WTC11 (cell line): ENCODE measurements around the gene SEMA6B. TPM values are rescaled to one million over a fixed set of nuclear protein-coding genes. Genes with fewer than 3 reads are reported as not detected.

Source experiments
- ATAC-seq: fragments of 200-7000 bp; cut with Tn5 transposase; 2 replicates; pipeline ENCODE4 v1.10.0; 2021; ENCODE audit warnings: mild to moderate bottlenecking, moderate library complexity
- CTCF ChIA-PET: fragments of 300-600 bp; sonication (Branson Sonifier 250); formaldehyde crosslinking; loops from one replicate; lab custom pipeline; 2021; ENCODE audit warnings: antibody characterized with exemption; lab: Charles Lee
- POLR2A ChIA-PET: fragments of 350-600 bp; sonication (Branson Sonifier 250); formaldehyde crosslinking; loops from one replicate; lab custom pipeline; 2021; ENCODE audit warnings: antibody characterized with exemption; lab: Charles Lee
- DNase-seq: peaks from one replicate; pipeline ENCODE4 v3.0.0; 2021; ENCODE audit warnings: low spot score
- H3K27ac Mint-ChIP-seq: 2 replicates; pipeline ENCODE4 v1.8.0; 2021; ENCODE audit warnings: mixed read lengths
- H3K27me3 Mint-ChIP-seq: 2 replicates; pipeline ENCODE4 v1.8.0; 2021; ENCODE audit warnings: low read depth, mild to moderate bottlenecking, moderate library complexity, mixed read lengths
- H3K36me3 Mint-ChIP-seq: 2 replicates; pipeline ENCODE4 v1.8.0; 2021; ENCODE audit warnings: mixed read lengths
- H3K4me1 Mint-ChIP-seq: 2 replicates; pipeline ENCODE4 v1.8.0; 2022; ENCODE audit warnings: mixed read lengths
- H3K4me3 Mint-ChIP-seq: 2 replicates; pipeline ENCODE4 v1.8.0; 2021; ENCODE audit warnings: mild to moderate bottlenecking, moderate library complexity, mixed read lengths
- H3K9me3 Mint-ChIP-seq: 2 replicates; pipeline ENCODE4 v1.8.0; 2021; ENCODE audit warnings: mixed read lengths
- CREB1 ChIP-seq: sonication (generic); formaldehyde crosslinking; IDR thresholded peaks from 2 replicates; pipeline ENCODE4 v1.8.0; 2023; ENCODE audit warnings: mild to moderate bottlenecking, missing genetic modification reagents
- EMX1 ChIP-seq: fragments of 250-450 bp; sonication (Bioruptor Pico); IDR thresholded peaks from 2 replicates; pipeline ENCODE4 v1.8.0; 2021; ENCODE audit warnings: mild to moderate bottlenecking
- JAZF1 ChIP-seq: fragments of 250-450 bp; sonication (Bioruptor Pico); IDR thresholded peaks from 2 replicates; pipeline ENCODE4 v1.9.0; 2021; ENCODE audit warnings: moderate library complexity, mild to moderate bottlenecking, inconsistent platforms
- NFATC4 ChIP-seq: fragments of 250-450 bp; sonication (Bioruptor Pico); IDR thresholded peaks from 2 replicates; pipeline ENCODE4 v1.9.0; 2021; ENCODE audit warnings: mild to moderate bottlenecking
- OVOL2 ChIP-seq: fragments of 250-450 bp; sonication (Bioruptor Pico); IDR thresholded peaks from 2 replicates; pipeline ENCODE4 v1.9.0; 2021; ENCODE audit warnings: mild to moderate bottlenecking, borderline replicate concordance
- RELA ChIP-seq: sonication (generic); formaldehyde crosslinking; IDR thresholded peaks from 2 replicates; pipeline ENCODE4 v1.8.1; 2022; ENCODE audit warnings: missing genetic modification reagents, mild to moderate bottlenecking, borderline replicate concordance
- RORB ChIP-seq: fragments of 250-450 bp; sonication (Bioruptor Pico); IDR thresholded peaks from 2 replicates; pipeline ENCODE4 v1.9.0; 2021; ENCODE audit warnings: mild to moderate bottlenecking
- SP1 ChIP-seq: sonication (generic); formaldehyde crosslinking; conservative IDR thresholded peaks from 2 replicates; pipeline ENCODE4 v1.8.1; 2022; ENCODE audit warnings: missing genetic modification reagents
- TEAD1 ChIP-seq: sonication (generic); formaldehyde crosslinking; IDR thresholded peaks from 2 replicates; pipeline ENCODE4 v1.8.0; 2022; ENCODE audit warnings: mild to moderate bottlenecking, missing genetic modification reagents
- TEAD4 ChIP-seq: sonication (generic); formaldehyde crosslinking; IDR thresholded peaks from 2 replicates; pipeline ENCODE4 v1.8.0; 2022; ENCODE audit warnings: mild to moderate bottlenecking, missing genetic modification reagents
- TP53 ChIP-seq: sonication (generic); formaldehyde crosslinking; IDR thresholded peaks from 2 replicates; pipeline ENCODE4 v1.8.1; 2023; ENCODE audit warnings: mild to moderate bottlenecking, missing genetic modification reagents
- total RNA-seq: library from RNA; stranded (reverse); gene quantifications from 3 replicates; pipeline ENCODE4 v1.2.3, GENCODE V29; 2021
- TF ChIP-seq, protein P1 (sequence below): sonication (generic); formaldehyde crosslinking; IDR thresholded peaks from 2 replicates; pipeline ENCODE4 v1.8.0; 2023; ENCODE audit warnings: missing genetic modification reagents
- TF ChIP-seq, protein P2 (sequence below): fragments of 250-450 bp; sonication (Bioruptor Pico); IDR thresholded peaks from 2 replicates; pipeline ENCODE4 v2.1.2; 2022; ENCODE audit warnings: mild to moderate bottlenecking, moderate library complexity
- TF ChIP-seq, protein P3 (sequence below): sonication (generic); formaldehyde crosslinking; IDR thresholded peaks from 2 replicates; pipeline ENCODE4 v1.8.1; 2023; ENCODE audit warnings: mild to moderate bottlenecking, missing genetic modification reagents, moderate library complexity
- TF ChIP-seq, protein P4 (sequence below): sonication (generic); formaldehyde crosslinking; IDR thresholded peaks from 2 replicates; pipeline ENCODE4 v1.8.0; 2023; ENCODE audit warnings: missing genetic modification reagents, mild to moderate bottlenecking, borderline replicate concordance
- TF ChIP-seq, protein P5 (sequence below): sonication (generic); formaldehyde crosslinking; IDR thresholded peaks from 2 replicates; pipeline ENCODE4 v1.8.0; 2022; ENCODE audit warnings: mild to moderate bottlenecking, missing genetic modification reagents
- TF ChIP-seq, protein P6 (sequence below): sonication (generic); formaldehyde crosslinking; IDR thresholded peaks from 2 replicates; pipeline ENCODE4 v1.8.1; 2023; ENCODE audit warnings: mild to moderate bottlenecking, missing genetic modification reagents
- TF ChIP-seq, protein P7 (sequence below): sonication (generic); formaldehyde crosslinking; IDR thresholded peaks from 2 replicates; pipeline ENCODE4 v1.8.0; 2022; ENCODE audit warnings: mild to moderate bottlenecking, missing genetic modification reagents

Gene SEMA6B
- total RNA-seq, 1 experiment from 2014 or later = 45.1 TPM

DNA sequence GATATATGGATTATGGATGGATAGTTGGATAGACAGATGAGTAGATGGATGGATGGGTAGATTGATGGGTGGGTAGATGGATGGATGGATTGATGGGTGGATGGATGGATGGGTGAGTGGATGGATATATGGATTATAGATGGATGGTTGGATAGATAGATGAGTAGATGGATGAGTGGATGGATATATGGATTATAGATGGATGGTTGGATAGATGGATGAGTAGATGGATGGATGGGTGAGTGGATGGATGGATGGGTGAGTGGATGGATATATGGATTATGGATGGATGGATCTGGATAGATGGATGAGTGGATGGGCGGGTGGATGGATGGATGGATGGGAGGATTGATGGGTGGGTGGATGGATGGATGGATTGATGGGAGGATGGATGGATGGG lies 43.4 kb upstream of the SEMA6B start:
- no peak overlapping the region for H3K4me3 Mint-ChIP-seq
- TF ChIP-seq, protein P1, sequence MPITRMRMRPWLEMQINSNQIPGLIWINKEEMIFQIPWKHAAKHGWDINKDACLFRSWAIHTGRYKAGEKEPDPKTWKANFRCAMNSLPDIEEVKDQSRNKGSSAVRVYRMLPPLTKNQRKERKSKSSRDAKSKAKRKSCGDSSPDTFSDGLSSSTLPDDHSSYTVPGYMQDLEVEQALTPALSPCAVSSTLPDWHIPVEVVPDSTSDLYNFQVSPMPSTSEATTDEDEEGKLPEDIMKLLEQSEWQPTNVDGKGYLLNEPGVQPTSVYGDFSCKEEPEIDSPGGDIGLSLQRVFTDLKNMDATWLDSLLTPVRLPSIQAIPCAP (CRISPR knock-in tag) = no peak
- TF ChIP-seq TEAD4 = no peak
- TF ChIP-seq, all 79 proteins: peak for 0
- Mint-ChIP-seq H3K9me3 (no peaks in the 10 kb centered on the region), H3K27ac (no peak overlapping the region), H3K36me3 (no peaks in the 10 kb centered on the region), H3K4me1 (0 out of 2 replicates have a peak, but pooled peaks cover 6% of the 10 kb centered on the region), H3K27me3 (peaks cover 44% of the 10 kb centered on the region)
- DNase-seq (no peak), ATAC-seq (no peak)
- POLR2A ChIA-PET = no interaction called here
- CTCF ChIA-PET = no interaction called here

DNA sequence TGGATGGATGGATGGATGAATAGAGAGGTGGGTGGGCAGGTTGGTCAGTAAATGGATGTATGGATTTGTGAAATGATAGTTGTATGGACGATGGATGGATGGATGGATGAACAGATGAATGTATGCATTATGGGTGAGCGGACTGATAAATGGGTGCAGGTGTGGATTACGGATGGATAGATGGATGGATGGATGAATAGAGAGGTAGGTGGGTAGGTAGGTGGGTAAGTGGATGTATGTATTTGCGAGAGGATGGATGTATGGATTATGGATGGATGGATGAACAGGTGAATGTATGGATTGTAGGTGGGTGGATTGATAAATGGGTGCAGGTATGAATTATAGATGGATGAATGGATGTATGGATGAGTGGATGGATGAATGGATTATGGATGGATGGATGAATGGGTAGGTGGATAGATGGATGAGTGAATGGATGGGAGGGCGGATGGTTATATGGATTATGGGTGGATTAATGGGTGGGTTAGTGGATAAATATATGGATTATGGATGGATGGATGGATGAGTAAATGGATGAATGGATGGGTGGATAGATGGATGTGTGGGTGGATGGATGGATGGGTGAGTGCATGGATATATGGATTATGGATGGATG lies 42.8 kb upstream of the SEMA6B start:
- POLR2A ChIA-PET = no interaction called here
- H3K27ac Mint-ChIP-seq = no peak overlapping the region
- peaks cover 42% of the 10 kb centered on the region for H3K27me3 Mint-ChIP-seq
- no peaks in the 10 kb centered on the region for H3K36me3 Mint-ChIP-seq
- DNase-seq = no peak
- TF ChIP-seq JAZF1 (CRISPR knock-in tag) (no peak), NFATC4 (CRISPR knock-in tag) (no peak)
- CTCF ChIA-PET = no interaction called here
- peaks cover 7% of the 10 kb centered on the region for H3K4me1 Mint-ChIP-seq
- no peak for ATAC-seq
- H3K4me3 Mint-ChIP-seq = no peak overlapping the region
- no peaks in the 10 kb centered on the region for H3K9me3 Mint-ChIP-seq

DNA sequence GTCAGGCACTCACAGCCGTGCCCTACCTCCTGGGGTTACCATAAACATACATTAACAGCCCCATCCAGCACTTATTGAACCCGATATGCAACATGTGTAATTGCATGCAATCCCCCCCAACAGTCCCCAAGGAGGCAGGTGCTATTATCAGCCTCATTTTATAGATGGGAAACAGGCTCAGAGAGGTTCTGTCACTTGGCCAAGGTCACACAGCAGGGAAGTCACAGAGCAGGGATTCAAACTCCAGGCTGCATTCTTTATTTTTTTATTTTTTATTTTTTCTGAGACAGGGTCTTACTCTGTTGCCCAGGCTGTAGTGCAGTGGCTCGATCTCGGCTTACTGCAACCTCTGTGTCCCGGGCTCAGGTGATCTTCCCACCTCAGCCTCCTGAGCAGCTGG lies 41.4 kb upstream of the SEMA6B start:
- H3K4me3 Mint-ChIP-seq = no peak overlapping the region
- no peaks in the 10 kb centered on the region for H3K9me3 Mint-ChIP-seq
- no peak for DNase-seq
- ATAC-seq = no peak
- H3K36me3 Mint-ChIP-seq = no peaks in the 10 kb centered on the region
- peaks cover 10% of the 10 kb centered on the region for H3K4me1 Mint-ChIP-seq
- H3K27me3 Mint-ChIP-seq = peaks cover 53% of the 10 kb centered on the region
- H3K27ac Mint-ChIP-seq = no peak overlapping the region
- ChIA-PET CTCF (no interaction called here), POLR2A (no interaction called here)
- no peak for TF ChIP-seq EMX1
- TF ChIP-seq, protein P2, sequence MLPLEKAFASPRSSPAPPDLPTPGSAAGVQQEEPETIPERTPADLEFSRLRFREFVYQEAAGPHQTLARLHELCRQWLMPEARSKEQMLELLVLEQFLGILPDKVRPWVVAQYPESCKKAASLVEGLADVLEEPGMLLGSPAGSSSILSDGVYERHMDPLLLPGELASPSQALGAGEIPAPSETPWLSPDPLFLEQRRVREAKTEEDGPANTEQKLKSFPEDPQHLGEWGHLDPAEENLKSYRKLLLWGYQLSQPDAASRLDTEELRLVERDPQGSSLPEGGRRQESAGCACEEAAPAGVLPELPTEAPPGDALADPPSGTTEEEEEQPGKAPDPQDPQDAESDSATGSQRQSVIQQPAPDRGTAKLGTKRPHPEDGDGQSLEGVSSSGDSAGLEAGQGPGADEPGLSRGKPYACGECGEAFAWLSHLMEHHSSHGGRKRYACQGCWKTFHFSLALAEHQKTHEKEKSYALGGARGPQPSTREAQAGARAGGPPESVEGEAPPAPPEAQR (CRISPR knock-in tag) = no peak
- no peak for TF ChIP-seq TEAD4
- TF ChIP-seq, protein P3, sequence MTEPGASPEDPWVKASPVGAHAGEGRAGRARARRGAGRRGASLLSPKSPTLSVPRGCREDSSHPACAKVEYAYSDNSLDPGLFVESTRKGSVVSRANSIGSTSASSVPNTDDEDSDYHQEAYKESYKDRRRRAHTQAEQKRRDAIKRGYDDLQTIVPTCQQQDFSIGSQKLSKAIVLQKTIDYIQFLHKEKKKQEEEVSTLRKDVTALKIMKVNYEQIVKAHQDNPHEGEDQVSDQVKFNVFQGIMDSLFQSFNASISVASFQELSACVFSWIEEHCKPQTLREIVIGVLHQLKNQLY (CRISPR knock-in tag) = no peak
- no peak for TF ChIP-seq TP53
- TF ChIP-seq SP1 (CRISPR knock-in tag) = no peak
- TF ChIP-seq, protein P4, sequence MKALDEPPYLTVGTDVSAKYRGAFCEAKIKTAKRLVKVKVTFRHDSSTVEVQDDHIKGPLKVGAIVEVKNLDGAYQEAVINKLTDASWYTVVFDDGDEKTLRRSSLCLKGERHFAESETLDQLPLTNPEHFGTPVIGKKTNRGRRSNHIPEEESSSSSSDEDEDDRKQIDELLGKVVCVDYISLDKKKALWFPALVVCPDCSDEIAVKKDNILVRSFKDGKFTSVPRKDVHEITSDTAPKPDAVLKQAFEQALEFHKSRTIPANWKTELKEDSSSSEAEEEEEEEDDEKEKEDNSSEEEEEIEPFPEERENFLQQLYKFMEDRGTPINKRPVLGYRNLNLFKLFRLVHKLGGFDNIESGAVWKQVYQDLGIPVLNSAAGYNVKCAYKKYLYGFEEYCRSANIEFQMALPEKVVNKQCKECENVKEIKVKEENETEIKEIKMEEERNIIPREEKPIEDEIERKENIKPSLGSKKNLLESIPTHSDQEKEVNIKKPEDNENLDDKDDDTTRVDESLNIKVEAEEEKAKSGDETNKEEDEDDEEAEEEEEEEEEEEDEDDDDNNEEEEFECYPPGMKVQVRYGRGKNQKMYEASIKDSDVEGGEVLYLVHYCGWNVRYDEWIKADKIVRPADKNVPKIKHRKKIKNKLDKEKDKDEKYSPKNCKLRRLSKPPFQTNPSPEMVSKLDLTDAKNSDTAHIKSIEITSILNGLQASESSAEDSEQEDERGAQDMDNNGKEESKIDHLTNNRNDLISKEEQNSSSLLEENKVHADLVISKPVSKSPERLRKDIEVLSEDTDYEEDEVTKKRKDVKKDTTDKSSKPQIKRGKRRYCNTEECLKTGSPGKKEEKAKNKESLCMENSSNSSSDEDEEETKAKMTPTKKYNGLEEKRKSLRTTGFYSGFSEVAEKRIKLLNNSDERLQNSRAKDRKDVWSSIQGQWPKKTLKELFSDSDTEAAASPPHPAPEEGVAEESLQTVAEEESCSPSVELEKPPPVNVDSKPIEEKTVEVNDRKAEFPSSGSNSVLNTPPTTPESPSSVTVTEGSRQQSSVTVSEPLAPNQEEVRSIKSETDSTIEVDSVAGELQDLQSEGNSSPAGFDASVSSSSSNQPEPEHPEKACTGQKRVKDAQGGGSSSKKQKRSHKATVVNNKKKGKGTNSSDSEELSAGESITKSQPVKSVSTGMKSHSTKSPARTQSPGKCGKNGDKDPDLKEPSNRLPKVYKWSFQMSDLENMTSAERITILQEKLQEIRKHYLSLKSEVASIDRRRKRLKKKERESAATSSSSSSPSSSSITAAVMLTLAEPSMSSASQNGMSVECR (CRISPR knock-in tag) = no peak
- TF ChIP-seq, protein P5, sequence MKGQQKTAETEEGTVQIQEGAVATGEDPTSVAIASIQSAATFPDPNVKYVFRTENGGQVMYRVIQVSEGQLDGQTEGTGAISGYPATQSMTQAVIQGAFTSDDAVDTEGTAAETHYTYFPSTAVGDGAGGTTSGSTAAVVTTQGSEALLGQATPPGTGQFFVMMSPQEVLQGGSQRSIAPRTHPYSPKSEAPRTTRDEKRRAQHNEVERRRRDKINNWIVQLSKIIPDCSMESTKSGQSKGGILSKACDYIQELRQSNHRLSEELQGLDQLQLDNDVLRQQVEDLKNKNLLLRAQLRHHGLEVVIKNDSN (CRISPR knock-in tag) = no peak
- TF ChIP-seq TEAD1 (CRISPR knock-in tag) = no peak
- TF ChIP-seq CREB1 = no peak
- TF ChIP-seq RELA (CRISPR knock-in tag) = no peak
- TF ChIP-seq RORB (CRISPR knock-in tag) = no peak
- TF ChIP-seq, protein P6, sequence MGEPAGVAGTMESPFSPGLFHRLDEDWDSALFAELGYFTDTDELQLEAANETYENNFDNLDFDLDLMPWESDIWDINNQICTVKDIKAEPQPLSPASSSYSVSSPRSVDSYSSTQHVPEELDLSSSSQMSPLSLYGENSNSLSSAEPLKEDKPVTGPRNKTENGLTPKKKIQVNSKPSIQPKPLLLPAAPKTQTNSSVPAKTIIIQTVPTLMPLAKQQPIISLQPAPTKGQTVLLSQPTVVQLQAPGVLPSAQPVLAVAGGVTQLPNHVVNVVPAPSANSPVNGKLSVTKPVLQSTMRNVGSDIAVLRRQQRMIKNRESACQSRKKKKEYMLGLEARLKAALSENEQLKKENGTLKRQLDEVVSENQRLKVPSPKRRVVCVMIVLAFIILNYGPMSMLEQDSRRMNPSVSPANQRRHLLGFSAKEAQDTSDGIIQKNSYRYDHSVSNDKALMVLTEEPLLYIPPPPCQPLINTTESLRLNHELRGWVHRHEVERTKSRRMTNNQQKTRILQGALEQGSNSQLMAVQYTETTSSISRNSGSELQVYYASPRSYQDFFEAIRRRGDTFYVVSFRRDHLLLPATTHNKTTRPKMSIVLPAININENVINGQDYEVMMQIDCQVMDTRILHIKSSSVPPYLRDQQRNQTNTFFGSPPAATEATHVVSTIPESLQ = no peak
- TF ChIP-seq OVOL2 (CRISPR knock-in tag) = no peak
- TF ChIP-seq, protein P7, sequence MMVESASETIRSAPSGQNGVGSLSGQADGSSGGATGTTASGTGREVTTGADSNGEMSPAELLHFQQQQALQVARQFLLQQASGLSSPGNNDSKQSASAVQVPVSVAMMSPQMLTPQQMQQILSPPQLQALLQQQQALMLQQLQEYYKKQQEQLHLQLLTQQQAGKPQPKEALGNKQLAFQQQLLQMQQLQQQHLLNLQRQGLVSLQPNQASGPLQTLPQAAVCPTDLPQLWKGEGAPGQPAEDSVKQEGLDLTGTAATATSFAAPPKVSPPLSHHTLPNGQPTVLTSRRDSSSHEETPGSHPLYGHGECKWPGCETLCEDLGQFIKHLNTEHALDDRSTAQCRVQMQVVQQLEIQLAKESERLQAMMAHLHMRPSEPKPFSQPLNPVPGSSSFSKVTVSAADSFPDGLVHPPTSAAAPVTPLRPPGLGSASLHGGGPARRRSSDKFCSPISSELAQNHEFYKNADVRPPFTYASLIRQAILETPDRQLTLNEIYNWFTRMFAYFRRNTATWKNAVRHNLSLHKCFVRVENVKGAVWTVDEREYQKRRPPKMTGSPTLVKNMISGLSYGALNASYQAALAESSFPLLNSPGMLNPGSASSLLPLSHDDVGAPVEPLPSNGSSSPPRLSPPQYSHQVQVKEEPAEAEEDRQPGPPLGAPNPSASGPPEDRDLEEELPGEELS (CRISPR knock-in tag) = no peak
